ENCODE data around the gene SCFD2.

The SCFD2 gene

DNA sequence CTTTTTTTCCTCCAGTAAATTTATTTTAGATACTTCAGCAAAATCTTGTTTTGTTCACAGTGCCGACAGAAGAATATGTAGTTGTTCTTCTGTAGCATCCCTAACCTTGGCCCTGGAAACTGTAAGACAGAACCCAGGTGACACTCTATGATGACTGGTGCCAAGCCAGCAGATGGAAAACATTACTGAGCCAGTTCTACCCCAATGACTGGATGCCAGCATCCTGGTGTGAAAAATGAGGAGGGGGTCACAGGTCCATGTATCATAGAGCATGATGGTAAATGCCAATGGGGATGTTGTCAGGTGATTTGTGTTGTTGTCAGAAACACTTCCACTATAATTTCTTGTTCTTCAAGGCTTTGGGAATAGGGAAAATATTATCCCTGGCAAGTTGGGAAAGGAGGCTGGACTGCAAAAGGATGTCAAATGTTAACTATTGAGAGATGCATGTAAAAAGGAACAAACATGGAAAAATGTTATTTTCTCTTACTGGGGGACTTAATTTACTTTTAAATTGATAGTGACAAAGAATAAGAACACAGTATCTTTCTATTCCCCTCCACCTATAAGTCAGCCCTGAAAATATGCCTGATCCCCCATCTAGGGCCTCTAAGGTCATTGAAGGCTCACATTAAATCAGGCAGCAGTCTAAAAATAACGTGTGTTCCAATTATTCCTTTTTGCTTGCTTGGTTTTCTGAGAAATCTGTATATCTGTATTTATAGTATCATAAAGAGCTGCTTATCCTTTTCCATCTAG is 343.9 kb downstream of the SCFD2 start:
- no peaks in the 10 kb centered on the region for H3K27me3 ChIP-seq (ENCODE audit: control insufficient read depth in 1 of 2, insufficient read depth in 2 of 2, low read length in 2 of 2)
- peaks cover 11 to 16% of the 10 kb centered on the region in 2 donors for H3K4me1 ChIP-seq (ENCODE audit: control insufficient read depth in 1 of 2, insufficient read depth in 2 of 2, low read length in 2 of 2)
- no peak overlapping the region for H3K27ac ChIP-seq (ENCODE audit: low read depth, low read length)
- no peak overlapping the region for H3K9ac ChIP-seq (ENCODE audit: low read depth in 1 of 2, low read length in 2 of 2)
- no peak overlapping the region for H3K4me3 ChIP-seq (ENCODE audit: low read depth in 1 of 2, low read length in 2 of 2)
- no peaks in the 10 kb centered on the region for H3K36me3 ChIP-seq (ENCODE audit: control insufficient read depth in 1 of 2, insufficient read depth in 2 of 2, low read length in 2 of 2)
- no peaks in the 10 kb centered on the region for H3K9me3 ChIP-seq (ENCODE audit: control insufficient read depth in 1 of 2, low read length in 2 of 2)

DNA sequence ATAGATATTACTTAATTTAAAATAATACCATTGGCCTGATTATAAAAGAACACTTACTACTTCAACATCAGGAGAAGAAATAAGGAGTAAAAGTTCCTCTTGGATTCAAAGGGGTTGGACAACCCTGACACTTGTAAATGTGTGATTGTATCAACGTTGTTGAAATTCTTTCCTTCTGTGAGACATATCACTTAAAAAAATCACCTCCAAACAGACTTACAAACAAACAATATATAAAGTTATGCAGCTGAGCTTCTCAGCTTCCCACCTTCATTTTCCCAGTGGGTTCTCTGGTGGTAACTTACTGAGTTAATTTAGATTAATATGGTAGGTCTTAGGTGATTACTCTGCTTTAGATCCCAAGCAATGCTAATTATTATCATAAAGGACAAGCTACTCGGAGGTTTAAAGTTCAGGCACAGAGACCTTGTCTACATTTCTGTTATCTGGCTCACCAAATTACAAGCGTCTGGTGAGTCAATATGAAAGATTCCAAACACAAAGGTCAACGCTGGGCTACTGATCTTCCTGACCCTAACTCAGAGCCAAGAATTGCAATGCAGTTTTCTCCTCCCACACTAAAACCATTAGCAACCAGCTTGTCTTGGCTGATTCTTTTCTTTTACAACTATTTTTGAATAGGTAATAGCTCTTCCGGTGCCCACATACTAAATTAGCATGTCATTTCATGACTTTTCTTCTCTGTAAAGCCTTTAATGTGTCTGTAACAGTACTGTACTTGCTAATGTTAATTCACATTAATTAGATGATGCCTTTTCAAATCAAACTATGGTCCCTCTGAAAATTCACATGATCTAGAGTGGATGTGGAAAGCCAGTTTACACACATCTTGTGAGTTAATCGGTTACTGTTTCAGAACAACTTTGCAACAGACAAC is 346.1 kb downstream of the SCFD2 start:
- H3K4me1 ChIP-seq (ENCODE audit: control insufficient read depth in 1 of 2, insufficient read depth in 2 of 2, low read length in 2 of 2), result peaks cover 11 to 16% of the 10 kb centered on the region in 2 donors
- H3K9me3 ChIP-seq (ENCODE audit: control insufficient read depth in 1 of 2, low read length in 2 of 2), result no peaks in the 10 kb centered on the region
- no peaks in the 10 kb centered on the region for H3K36me3 ChIP-seq (ENCODE audit: control insufficient read depth in 1 of 2, insufficient read depth in 2 of 2, low read length in 2 of 2)
- H3K27me3 ChIP-seq (ENCODE audit: control insufficient read depth in 1 of 2, insufficient read depth in 2 of 2, low read length in 2 of 2), result no peaks in the 10 kb centered on the region
- no peak overlapping the region for H3K4me3 ChIP-seq (ENCODE audit: low read depth in 1 of 2, low read length in 2 of 2)
- no peak overlapping the region for H3K27ac ChIP-seq (ENCODE audit: low read depth, low read length)
- no peak overlapping the region for H3K9ac ChIP-seq (ENCODE audit: low read depth in 1 of 2, low read length in 2 of 2)

DNA sequence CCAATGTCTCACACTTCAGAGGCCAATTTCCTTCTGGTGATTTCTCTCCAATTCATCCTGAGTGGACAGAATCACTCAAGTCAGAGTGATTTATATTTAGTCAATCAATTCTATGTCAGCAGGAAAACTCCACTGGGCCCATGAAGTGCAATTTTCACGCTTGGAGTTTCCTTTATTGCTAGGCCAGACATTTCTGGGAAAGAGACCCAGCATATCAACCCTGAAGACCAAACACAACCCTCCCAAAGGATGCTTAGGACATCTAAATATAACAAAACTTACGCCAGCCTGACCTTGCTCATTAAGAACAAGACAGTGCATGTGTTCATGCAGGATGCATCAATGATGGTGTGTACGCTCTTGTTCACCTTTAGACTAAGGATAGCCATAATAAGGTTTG is 347.4 kb downstream of the SCFD2 start:
- Histone ChIP-seq H3K4me1 (ENCODE audit: control insufficient read depth in 1 of 2, insufficient read depth in 2 of 2, low read length in 2 of 2) (peaks cover 11 to 16% of the 10 kb centered on the region in 2 donors), H3K9ac (ENCODE audit: low read depth in 1 of 2, low read length in 2 of 2) (no peak overlapping the region), H3K9me3 (ENCODE audit: control insufficient read depth in 1 of 2, low read length in 2 of 2) (no peaks in the 10 kb centered on the region), H3K27me3 (ENCODE audit: control insufficient read depth in 1 of 2, insufficient read depth in 2 of 2, low read length in 2 of 2) (no peaks in the 10 kb centered on the region), H3K27ac (ENCODE audit: low read depth, low read length) (no peak overlapping the region), H3K36me3 (ENCODE audit: control insufficient read depth in 1 of 2, insufficient read depth in 2 of 2, low read length in 2 of 2) (no peaks in the 10 kb centered on the region), H3K4me3 (ENCODE audit: low read depth in 1 of 2, low read length in 2 of 2) (no peak overlapping the region)

DNA sequence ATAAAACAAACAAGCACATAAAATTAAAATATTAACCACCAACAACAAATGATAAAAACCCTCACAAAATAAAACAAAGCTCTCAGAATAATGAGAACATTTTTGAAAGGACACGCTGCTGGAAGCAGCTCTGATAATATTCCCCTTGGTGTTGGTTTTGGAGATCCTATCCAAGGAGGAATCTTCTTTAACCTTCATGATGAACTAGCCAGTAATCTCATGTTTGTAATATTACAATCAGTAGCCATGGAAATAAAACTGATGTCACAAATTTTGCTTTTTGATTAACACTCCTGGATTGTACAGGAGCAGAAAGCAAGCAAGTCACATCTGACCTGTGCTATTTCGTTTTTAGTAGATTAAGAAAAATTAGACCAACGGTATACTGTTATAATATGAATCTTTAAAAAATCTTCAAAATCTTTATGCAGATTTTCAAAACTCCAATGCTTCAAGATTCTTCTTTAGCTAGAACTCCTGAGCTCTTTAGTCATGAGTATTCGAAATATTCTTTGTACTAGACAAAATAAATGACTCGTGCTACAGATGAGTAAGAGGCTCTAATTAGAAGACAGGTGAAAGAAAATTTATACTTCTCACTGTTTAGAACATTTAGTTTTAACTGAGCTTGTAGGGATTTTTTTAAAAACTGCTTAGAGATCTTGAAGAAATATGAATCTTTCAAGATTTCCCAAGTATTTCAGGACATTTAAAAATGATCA is 349.6 kb downstream of the SCFD2 start:
- H3K27me3 ChIP-seq (ENCODE audit: control insufficient read depth in 1 of 2, insufficient read depth in 2 of 2, low read length in 2 of 2), result no peaks in the 10 kb centered on the region
- no peak overlapping the region for H3K9ac ChIP-seq (ENCODE audit: low read depth in 1 of 2, low read length in 2 of 2)
- no peaks in the 10 kb centered on the region for H3K9me3 ChIP-seq (ENCODE audit: control insufficient read depth in 1 of 2, low read length in 2 of 2)
- no peaks in the 10 kb centered on the region for H3K36me3 ChIP-seq (ENCODE audit: control insufficient read depth in 1 of 2, insufficient read depth in 2 of 2, low read length in 2 of 2)
- H3K4me3 ChIP-seq (ENCODE audit: low read depth in 1 of 2, low read length in 2 of 2), result no peak overlapping the region
- peaks cover 11 to 22% of the 10 kb centered on the region in 2 donors for H3K4me1 ChIP-seq (ENCODE audit: control insufficient read depth in 1 of 2, insufficient read depth in 2 of 2, low read length in 2 of 2)
- H3K27ac ChIP-seq (ENCODE audit: low read depth, low read length), result no peak overlapping the region

DNA sequence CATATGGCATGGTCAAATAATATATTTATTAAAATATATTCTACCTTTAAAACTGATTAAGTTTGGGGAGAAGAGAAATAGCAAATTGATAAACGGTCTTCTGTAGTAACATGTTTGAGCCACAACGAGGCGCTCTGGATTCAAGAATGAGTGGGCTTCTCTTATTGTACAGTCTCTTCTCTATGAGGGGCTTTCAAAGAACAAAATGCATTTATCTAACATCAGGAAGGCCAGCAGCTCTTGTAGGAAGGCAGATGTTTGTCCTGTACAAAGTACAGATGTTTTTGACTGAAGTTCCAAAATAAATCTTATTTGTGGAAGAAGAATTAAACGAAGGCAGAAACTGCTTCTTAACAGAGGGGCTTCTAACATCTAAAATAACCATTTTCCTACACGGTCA is 350.2 kb downstream of the SCFD2 start:
- no peaks in the 10 kb centered on the region for H3K9me3 ChIP-seq (ENCODE audit: control insufficient read depth in 1 of 2, low read length in 2 of 2)
- H3K36me3 ChIP-seq (ENCODE audit: control insufficient read depth in 1 of 2, insufficient read depth in 2 of 2, low read length in 2 of 2), result no peaks in the 10 kb centered on the region
- no peak overlapping the region for H3K27ac ChIP-seq (ENCODE audit: low read depth, low read length)
- H3K27me3 ChIP-seq (ENCODE audit: control insufficient read depth in 1 of 2, insufficient read depth in 2 of 2, low read length in 2 of 2), result no peaks in the 10 kb centered on the region
- peaks cover 11 to 22% of the 10 kb centered on the region in 2 donors for H3K4me1 ChIP-seq (ENCODE audit: control insufficient read depth in 1 of 2, insufficient read depth in 2 of 2, low read length in 2 of 2)
- no peak overlapping the region for H3K9ac ChIP-seq (ENCODE audit: low read depth in 1 of 2, low read length in 2 of 2)
- H3K4me3 ChIP-seq (ENCODE audit: low read depth in 1 of 2, low read length in 2 of 2), result no peak overlapping the region

DNA sequence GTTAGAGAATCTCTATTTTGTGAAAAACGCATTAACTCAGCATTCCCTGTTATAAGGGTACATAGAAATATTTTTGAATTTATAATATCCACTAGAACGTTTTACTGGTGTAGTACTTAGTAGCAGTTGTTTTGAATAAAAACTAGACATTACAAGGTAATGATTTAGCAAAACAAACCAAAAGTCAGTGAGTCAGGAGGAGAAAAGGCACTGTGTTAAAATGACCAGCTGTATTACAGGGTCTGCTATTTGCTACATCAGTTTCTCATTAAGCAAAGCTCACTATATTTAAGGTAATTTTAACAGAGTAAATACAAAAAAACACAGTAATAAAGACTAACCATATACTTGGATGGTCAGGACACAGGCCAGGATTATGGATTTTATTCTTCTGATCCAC is 351.0 kb downstream of the SCFD2 start:
- no peaks in the 10 kb centered on the region for H3K9me3 ChIP-seq (ENCODE audit: control insufficient read depth in 1 of 2, low read length in 2 of 2)
- H3K36me3 ChIP-seq (ENCODE audit: control insufficient read depth in 1 of 2, insufficient read depth in 2 of 2, low read length in 2 of 2), result no peaks in the 10 kb centered on the region
- H3K27ac ChIP-seq (ENCODE audit: low read depth, low read length), result no peak overlapping the region
- no peak overlapping the region for H3K9ac ChIP-seq (ENCODE audit: low read depth in 1 of 2, low read length in 2 of 2)
- no peaks in the 10 kb centered on the region for H3K27me3 ChIP-seq (ENCODE audit: control insufficient read depth in 1 of 2, insufficient read depth in 2 of 2, low read length in 2 of 2)
- peaks cover 3 to 14% of the 10 kb centered on the region in 2 donors for H3K4me1 ChIP-seq (ENCODE audit: control insufficient read depth in 1 of 2, insufficient read depth in 2 of 2, low read length in 2 of 2)
- no peak overlapping the region for H3K4me3 ChIP-seq (ENCODE audit: low read depth in 1 of 2, low read length in 2 of 2)

DNA sequence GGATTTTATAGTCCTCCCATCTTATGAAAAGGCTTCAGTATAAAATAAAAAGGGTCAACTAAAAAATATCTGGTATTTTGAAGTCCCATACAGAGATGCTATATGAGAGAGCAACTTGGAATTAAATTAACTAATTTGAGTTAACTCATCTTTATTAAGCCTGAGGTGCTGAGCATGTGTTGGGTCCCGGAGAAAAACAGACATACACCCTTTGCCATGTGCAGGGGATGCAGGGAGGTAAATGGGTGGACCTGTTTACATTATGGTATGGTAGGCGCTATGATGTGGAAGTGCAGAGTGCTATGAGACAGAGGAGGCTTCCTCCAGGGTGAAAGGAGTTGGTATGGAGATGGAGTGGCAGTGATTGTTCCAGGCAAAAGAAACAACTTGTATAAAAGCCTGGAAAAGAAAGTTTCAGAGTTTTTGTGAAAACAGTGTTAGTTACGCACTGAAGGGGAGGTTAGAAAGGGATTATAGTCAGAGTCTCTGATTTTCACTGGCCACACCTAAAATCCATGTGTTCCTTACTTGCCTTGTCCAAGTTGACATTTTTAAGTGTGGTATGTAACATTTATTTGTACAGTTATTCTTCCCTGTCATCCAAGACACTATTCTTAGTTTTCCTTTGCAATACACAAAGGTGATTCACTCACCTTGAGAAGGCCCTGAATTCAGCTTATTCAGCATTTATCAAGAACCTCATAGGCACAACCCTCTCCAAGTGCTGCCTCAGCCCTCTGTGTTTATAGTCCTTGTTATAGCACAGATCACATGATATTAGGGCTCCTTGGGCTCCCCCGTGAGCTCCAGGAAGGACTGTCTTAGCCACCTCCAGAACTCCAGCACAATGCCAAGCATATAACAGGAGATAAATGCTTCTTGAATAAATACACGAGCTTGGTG is 351.7 kb downstream of the SCFD2 start:
- Histone ChIP-seq H3K27ac (ENCODE audit: low read depth, low read length) (no peak overlapping the region), H3K4me1 (ENCODE audit: control insufficient read depth in 1 of 2, insufficient read depth in 2 of 2, low read length in 2 of 2) (peaks cover 0 to 9% of the 10 kb centered on the region in 2 donors), H3K36me3 (ENCODE audit: control insufficient read depth in 1 of 2, insufficient read depth in 2 of 2, low read length in 2 of 2) (no peaks in the 10 kb centered on the region), H3K9me3 (ENCODE audit: control insufficient read depth in 1 of 2, low read length in 2 of 2) (no peaks in the 10 kb centered on the region), H3K27me3 (ENCODE audit: control insufficient read depth in 1 of 2, insufficient read depth in 2 of 2, low read length in 2 of 2) (no peaks in the 10 kb centered on the region), H3K9ac (ENCODE audit: low read depth in 1 of 2, low read length in 2 of 2) (no peak overlapping the region), H3K4me3 (ENCODE audit: low read depth in 1 of 2, low read length in 2 of 2) (no peak overlapping the region)

DNA sequence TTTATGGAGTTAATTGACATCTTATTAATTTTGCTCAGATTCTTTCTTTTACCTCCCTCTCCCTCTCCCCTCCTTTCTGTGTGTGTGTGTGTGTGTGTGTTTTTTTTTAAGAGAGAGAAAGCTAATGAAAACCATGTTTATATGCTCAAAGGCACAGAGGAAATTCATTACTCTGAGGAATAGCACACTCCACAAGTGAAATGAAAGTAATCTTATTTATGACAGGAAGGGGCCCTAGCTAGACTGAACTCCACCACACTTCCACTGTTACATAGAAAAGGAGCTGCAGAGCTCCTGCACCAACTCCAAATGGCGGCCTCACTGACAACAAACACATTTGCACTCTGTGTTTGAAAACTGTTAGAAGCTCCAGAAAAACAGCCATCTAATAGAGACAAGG is 353.1 kb downstream of the SCFD2 start:
- H3K27me3 ChIP-seq (ENCODE audit: control insufficient read depth in 1 of 2, insufficient read depth in 2 of 2, low read length in 2 of 2), result no peaks in the 10 kb centered on the region
- H3K36me3 ChIP-seq (ENCODE audit: control insufficient read depth in 1 of 2, insufficient read depth in 2 of 2, low read length in 2 of 2), result no peaks in the 10 kb centered on the region
- no peak overlapping the region for H3K9ac ChIP-seq (ENCODE audit: low read depth in 1 of 2, low read length in 2 of 2)
- no peak overlapping the region for H3K4me3 ChIP-seq (ENCODE audit: low read depth in 1 of 2, low read length in 2 of 2)
- no peak overlapping the region for H3K27ac ChIP-seq (ENCODE audit: low read depth, low read length)
- no peaks in the 10 kb centered on the region for H3K9me3 ChIP-seq (ENCODE audit: control insufficient read depth in 1 of 2, low read length in 2 of 2)
- peaks cover 0 to 6% of the 10 kb centered on the region in 2 donors for H3K4me1 ChIP-seq (ENCODE audit: control insufficient read depth in 1 of 2, insufficient read depth in 2 of 2, low read length in 2 of 2)

DNA sequence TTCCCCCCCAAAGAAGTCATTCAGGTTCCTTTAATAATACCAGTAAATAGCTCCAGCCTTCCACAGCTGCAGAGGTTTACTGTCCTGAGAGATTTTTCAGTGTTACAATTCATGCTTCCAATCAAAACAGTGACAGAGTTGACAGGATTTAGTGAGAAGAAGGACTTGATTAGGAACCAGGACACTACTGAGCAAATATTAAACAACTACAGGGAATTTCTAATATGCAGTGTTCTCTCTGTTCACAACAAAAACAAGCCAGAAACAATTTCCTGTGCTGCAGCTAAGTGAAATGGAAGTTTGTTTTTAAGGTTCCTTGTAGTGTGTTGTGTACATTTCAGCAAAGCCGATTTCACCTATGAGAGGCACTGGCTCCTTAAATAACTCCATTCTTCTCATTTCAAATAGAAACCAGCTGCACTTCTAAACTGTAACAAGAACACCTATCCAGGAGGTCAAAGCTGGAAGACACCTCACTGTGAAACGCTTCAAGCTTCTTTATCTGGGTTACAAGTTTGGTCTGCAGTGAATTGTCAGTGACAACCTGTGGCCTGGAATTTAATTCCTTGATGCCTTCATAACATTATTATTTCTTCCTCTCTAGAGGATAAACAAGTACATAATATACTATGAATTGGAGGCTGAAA is 354.5 kb downstream of the SCFD2 start:
- Histone ChIP-seq H3K9me3 (ENCODE audit: control insufficient read depth in 1 of 2, low read length in 2 of 2) (no peaks in the 10 kb centered on the region), H3K4me3 (ENCODE audit: low read depth in 1 of 2, low read length in 2 of 2) (no peak overlapping the region), H3K9ac (ENCODE audit: low read depth in 1 of 2, low read length in 2 of 2) (no peak overlapping the region), H3K36me3 (ENCODE audit: control insufficient read depth in 1 of 2, insufficient read depth in 2 of 2, low read length in 2 of 2) (no peaks in the 10 kb centered on the region), H3K27me3 (ENCODE audit: control insufficient read depth in 1 of 2, insufficient read depth in 2 of 2, low read length in 2 of 2) (no peaks in the 10 kb centered on the region), H3K27ac (ENCODE audit: low read depth, low read length) (no peak overlapping the region), H3K4me1 (ENCODE audit: control insufficient read depth in 1 of 2, insufficient read depth in 2 of 2, low read length in 2 of 2) (peaks cover 0 to 6% of the 10 kb centered on the region in 2 donors)

Measured in duodenal mucosa (tissue), 2 donors.